ENCODE results near the gene GHRH.
A peak's percentile ranks its signal among the peaks of the same experiment; 100 is the strongest.

Gene GHRH

GRCh38 chr20:37261714-37262113, at the start of gene GHRH:
GHRH (minus strand) TSS chr20:37261814; CDS start chr20:37256889, 4,925 bp downstream.
- DNase-seq: no peak

- DNase-seq: no peak
Measured at GRCh38 chr20:37310951-37311350, 49.3 kb upstream of the GHRH start.

- no peak for DNase-seq
Measured at GRCh38 chr20:37309936-37310590, 48.4 kb upstream of the GHRH start.

GRCh38 chr20:37309290-37309689, 47.7 kb upstream of the GHRH start:
- DNase-seq: no peak

- DNase-seq: no peak
Measured at GRCh38 chr20:37308086-37309050, 46.8 kb upstream of the GHRH start.

- no peak for DNase-seq
Measured at GRCh38 chr20:37305839-37306238, 44.2 kb upstream of the GHRH start.

GRCh38 chr20:37305079-37305478, 43.5 kb upstream of the GHRH start:
- no peak for DNase-seq

- no peak for DNase-seq
Measured at GRCh38 chr20:37303637-37304036, 42.0 kb upstream of the GHRH start.

GRCh38 chr20:37302981-37303380, 41.4 kb upstream of the GHRH start:
- no peak for DNase-seq

- DNase-seq: no peak
Measured at GRCh38 chr20:37301558-37301957, 39.9 kb upstream of the GHRH start.

- DNase-seq: no peak
Measured at GRCh38 chr20:37301120-37301519, 39.5 kb upstream of the GHRH start.

GRCh38 chr20:37299718-37300528, 38.3 kb upstream of the GHRH start:
- no peak for DNase-seq

- DNase-seq: no peak
Measured at GRCh38 chr20:37298190-37298939, 36.8 kb upstream of the GHRH start.

- no peak for DNase-seq
Measured at GRCh38 chr20:37297066-37297736, 35.6 kb upstream of the GHRH start.

GRCh38 chr20:37296371-37296770, 34.8 kb upstream of the GHRH start:
- no peak for DNase-seq

- DNase-seq: no peak
Measured at GRCh38 chr20:37295595-37295994, 34.0 kb upstream of the GHRH start.

- no peak for DNase-seq
Measured at GRCh38 chr20:37295001-37295400, 33.4 kb upstream of the GHRH start.

- DNase-seq: peak in 1 of 2 donors; percentile 16
Measured at GRCh38 chr20:37294262-37294981, 32.8 kb upstream of the GHRH start.

GRCh38 chr20:37293301-37293943, 31.8 kb upstream of the GHRH start:
- DNase-seq: no peak

GRCh38 chr20:37291724-37292126, 30.1 kb upstream of the GHRH start:
- no peak for DNase-seq
